Eye (tissue), 1 donor: ENCODE measurements around the gene ARGLU1.

Experiments used
- DNase-seq: peaks from one replicate; pipeline ENCODE4 v3.0.0-alpha.2; 2015

Gene ARGLU1

GRCh38 chr13:106586648-106587166 is 18.8 kb upstream of the ARGLU1 start:
- no peak for DNase-seq

- no peak for DNase-seq
These were observed 13.3 kb upstream of the ARGLU1 start for GRCh38 chr13:106581225-106581624.

GRCh38 chr13:106575896-106576295 is 8.0 kb upstream of the ARGLU1 start:
- DNase-seq: no peak

- no peak for DNase-seq
These were observed 5.9 kb upstream of the ARGLU1 start for GRCh38 chr13:106573868-106574267.

GRCh38 chr13:106573284-106573846 is 5.4 kb upstream of the ARGLU1 start:
- no peak for DNase-seq

- no peak for DNase-seq
These were observed 2.4 kb upstream of the ARGLU1 start for GRCh38 chr13:106570299-106570852.

- no peak for DNase-seq
These were observed 1.5 kb upstream of the ARGLU1 start for GRCh38 chr13:106569233-106570095.

- no peak for DNase-seq
These were observed 514 bp upstream of the ARGLU1 start for GRCh38 chr13:106568299-106569003.

- DNase-seq: peak; percentile 77
These were observed 1.1 kb downstream of the ARGLU1 start for GRCh38 chr13:106566641-106567473.

GRCh38 chr13:106565127-106565775 is 2.7 kb downstream of the ARGLU1 start:
- DNase-seq: no peak

- no peak for DNase-seq
These were observed 5.6 kb downstream of the ARGLU1 start for GRCh38 chr13:106562301-106562700.

GRCh38 chr13:106561551-106562170 is 6.3 kb downstream of the ARGLU1 start:
- DNase-seq: peak; percentile 33

- DNase-seq: no peak
These were observed 7.1 kb downstream of the ARGLU1 start for GRCh38 chr13:106560821-106561220.

- DNase-seq: no peak
These were observed 9.4 kb downstream of the ARGLU1 start for GRCh38 chr13:106558527-106558926.

GRCh38 chr13:106555631-106556328 is 12.2 kb downstream of the ARGLU1 start:
- no peak for DNase-seq

- DNase-seq: no peak
These were observed 16.2 kb downstream of the ARGLU1 start for GRCh38 chr13:106551751-106552150.

- DNase-seq: no peak
These were observed 16.6 kb downstream of the ARGLU1 start for GRCh38 chr13:106551350-106551749.

- DNase-seq: no peak
These were observed 17.3 kb downstream of the ARGLU1 start for GRCh38 chr13:106550570-106551135.

GRCh38 chr13:106548064-106548696 is 19.8 kb downstream of the ARGLU1 start:
- no peak for DNase-seq

GRCh38 chr13:106541826-106542225 is 26.1 kb downstream of the ARGLU1 start:
- DNase-seq: no peak
